Right cardiac atrium (tissue), 5 donors: ENCODE results near the gene TSPAN14. TPM values are rescaled to one million over a fixed set of nuclear protein-coding genes. Genes with fewer than 3 reads are reported as not detected.
A peak's percentile ranks its signal among the peaks of the same experiment; 100 is the strongest.

ENCODE experiments used
- ATAC-seq, 2 donors: fragments of 200-7000 bp; cut with Tn5 transposase; one replicate each; pipeline versions ENCODE4 v1.8.0 to v1.9.1; 2020; ENCODE audit warnings: moderate library complexity in 2 of 2, mild to moderate bottlenecking in 1 of 2
- DNase-seq, 3 donors: peaks; one replicate each; pipeline ENCODE4 v3.0.0-alpha.2; 2020
- H3K27ac ChIP-seq: one replicate; pipeline ENCODE4 v1.5.1; 2013; ENCODE audit warnings: mild to moderate bottlenecking, low read length, control low read depth, moderate library complexity
- H3K27me3 ChIP-seq: one replicate; pipeline ENCODE4 v1.6.1; 2013; ENCODE audit not compliant: control insufficient read depth, insufficient read depth
- H3K4me1 ChIP-seq: one replicate; pipeline ENCODE4 v1.6.1; 2013; ENCODE audit warnings: low read length; ENCODE audit not compliant: control insufficient read depth, insufficient read depth
- H3K4me3 ChIP-seq: one replicate; pipeline ENCODE4 v1.5.1; 2013; ENCODE audit warnings: low read length, control low read depth
- H3K9me3 ChIP-seq: one replicate; pipeline ENCODE4 v1.6.1; 2013; ENCODE audit warnings: low read length; ENCODE audit not compliant: control insufficient read depth
- WGBS: extraction: QIAGEN DNeasy Blood & Tissue Kit; methylation state at CpG from one replicate; pipeline ENCODE4 v1.1.7; 2013; 5-methylcytosine and 5-hydroxymethylcytosine counted together
- intact Hi-C, 4 donors: fragments of 100-400 bp; cut with DNase I; formaldehyde crosslinking; loops; one replicate each; pipeline versions ENCODE4 v1.11.0 to v1.14.0; 2022 to 2023
- polyA plus RNA-seq: library from polyadenylated mRNA; stranded (reverse); fragments of 200-250 nt; gene quantifications from one replicate; pipeline ENCODE4 v1.2.3, GENCODE V29; 2013
- total RNA-seq, 4 donors: library from RNA; stranded (reverse); fragmentation: NEBNext Ultra II Directional; extraction: Animal tissue kit (Norgen Biotek cat#: 25700); gene quantifications; one replicate each; pipeline ENCODE4 v1.2.1, GENCODE V29; 2021
- donor health status: healthy with polysubstance abuse.
- donor health status: DM: no; HTN: yes; CAD: no.
- donor health status: DM: no; HTN: no; CAD: no.
- donor health status: DM: no; HTN: yes; CAD: no; lungs with severe emphysema.
- donor health status: DM: yes; HTN: yes; CAD: no.

TSPAN14 gene
- total and polyA plus RNA-seq, 5 donors, result 24.4 to 44.1 (median 29.1) TPM

DNA sequence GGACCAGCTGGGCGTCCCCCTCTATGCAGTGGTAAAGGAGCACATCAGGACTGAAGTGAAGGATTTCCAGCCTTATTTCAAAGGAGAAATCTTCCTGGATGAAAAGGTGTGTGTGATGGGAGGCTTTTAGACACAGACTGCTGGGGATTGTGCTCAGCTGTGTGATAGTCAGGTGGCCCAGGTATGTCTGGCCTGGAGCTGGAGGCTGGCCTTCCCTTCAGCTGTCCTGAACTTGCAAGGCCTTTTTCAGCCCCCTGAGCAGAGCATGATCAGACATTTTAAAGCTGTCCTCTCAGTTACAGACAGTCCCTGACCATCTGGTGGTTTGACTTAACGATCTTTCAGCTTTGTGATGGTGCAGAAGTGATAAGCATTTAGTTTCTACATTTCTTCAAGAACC lies 28.2 kb upstream of the TSPAN14 start:
- H3K27ac ChIP-seq, result no peak overlapping the region
- ATAC-seq (no peak), DNase-seq (no peak)
- no peaks in the 10 kb centered on the region for H3K9me3 ChIP-seq
- 89% methylated on average over 2 of the region's 2 CpGs for WGBS
- H3K4me3 ChIP-seq, result no peak overlapping the region
- no peaks in the 10 kb centered on the region for H3K27me3 ChIP-seq
- intact Hi-C loops, result no loop called here
- no peaks in the 10 kb centered on the region for H3K4me1 ChIP-seq

DNA sequence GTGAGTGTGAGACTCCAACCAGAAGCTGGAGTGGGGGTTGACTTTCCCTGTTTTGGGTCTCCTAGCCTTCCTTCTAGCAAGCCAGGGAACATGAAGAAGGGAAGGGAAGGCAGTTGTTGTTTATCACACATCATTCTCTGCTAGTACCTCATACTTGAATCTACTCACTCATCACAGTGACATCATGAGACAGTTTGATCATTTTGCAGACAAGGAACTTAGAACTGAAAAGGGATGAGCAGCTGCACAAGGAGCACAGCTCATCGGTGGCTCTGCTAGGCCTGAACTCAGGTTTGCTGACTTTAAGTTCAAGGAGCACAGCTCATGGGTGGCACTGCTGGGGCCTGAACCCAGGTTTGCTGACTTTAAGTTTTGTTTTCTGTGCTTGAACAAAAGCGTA lies 26.6 kb upstream of the TSPAN14 start:
- ATAC-seq, result no peak
- DNase-seq, result no peak
- no peak overlapping the region for H3K4me3 ChIP-seq
- intact Hi-C loops, result no loop called here
- no peaks in the 10 kb centered on the region for H3K4me1 ChIP-seq
- WGBS, result 96% methylated on average over 2 of the region's 2 CpGs
- no peaks in the 10 kb centered on the region for H3K9me3 ChIP-seq
- no peaks in the 10 kb centered on the region for H3K27me3 ChIP-seq
- H3K27ac ChIP-seq, result no peak overlapping the region

DNA sequence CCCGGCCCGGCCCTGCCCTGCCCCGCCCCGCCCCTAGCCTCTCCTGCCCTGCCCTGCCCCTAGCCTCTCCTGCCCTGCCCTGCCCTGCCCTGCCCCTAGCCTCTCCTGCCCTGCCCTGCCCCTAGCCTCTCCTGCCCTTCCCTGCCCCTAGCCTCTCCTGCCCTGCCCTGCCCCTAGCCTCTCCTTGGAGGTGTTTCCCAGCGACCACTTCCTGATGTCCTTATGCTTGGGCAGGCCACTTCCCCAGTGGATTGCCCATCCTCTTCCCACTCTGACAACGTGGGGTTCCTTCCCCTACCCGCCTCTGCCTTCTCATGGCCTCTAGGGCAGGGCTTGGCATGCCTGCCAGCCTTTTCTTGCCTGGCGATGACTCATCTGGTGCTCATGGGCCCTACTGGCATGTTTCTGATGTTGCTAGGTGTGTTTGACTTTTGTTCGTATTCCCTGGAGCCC lies 24.6 kb upstream of the TSPAN14 start:
- H3K4me3 ChIP-seq, result no peak overlapping the region
- intact Hi-C loops, result no loop called here
- no peak overlapping the region for H3K27ac ChIP-seq
- 76% methylated on average over 9 of the region's 9 CpGs for WGBS
- no peaks in the 10 kb centered on the region for H3K9me3 ChIP-seq
- ATAC-seq, result peak; percentile 51 to 62
- peak in 1 of 3 donors; percentile 57 for DNase-seq
- no peaks in the 10 kb centered on the region for H3K4me1 ChIP-seq
- no peaks in the 10 kb centered on the region for H3K27me3 ChIP-seq

DNA sequence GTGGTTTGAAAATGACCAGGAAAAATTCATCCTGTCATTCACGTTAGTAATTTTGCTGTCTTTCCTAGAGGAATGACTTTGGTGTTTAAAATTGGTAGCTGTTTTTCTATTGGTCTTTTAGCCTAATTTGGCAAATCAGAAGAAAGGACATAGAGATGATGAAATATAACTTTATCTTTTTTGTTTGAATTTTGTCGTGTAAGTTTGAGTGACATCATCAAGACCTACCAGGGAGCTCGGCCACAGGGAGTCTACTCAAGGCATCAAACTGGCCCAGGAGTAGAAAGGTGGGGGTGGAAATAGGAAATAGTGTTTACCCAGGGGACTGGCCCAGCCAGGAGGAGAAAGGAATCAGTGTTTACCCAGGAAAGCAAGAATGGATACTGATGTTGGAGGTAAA lies 21.0 kb upstream of the TSPAN14 start:
- no peak for DNase-seq
- Histone ChIP-seq H3K4me3 (no peak overlapping the region), H3K27ac (no peak overlapping the region), H3K4me1 (no peaks in the 10 kb centered on the region), H3K27me3 (no peaks in the 10 kb centered on the region), H3K9me3 (no peaks in the 10 kb centered on the region)
- intact Hi-C loops, result no loop called here
- 78% methylated on average over 3 of the region's 3 CpGs for WGBS
- ATAC-seq, result no peak

DNA sequence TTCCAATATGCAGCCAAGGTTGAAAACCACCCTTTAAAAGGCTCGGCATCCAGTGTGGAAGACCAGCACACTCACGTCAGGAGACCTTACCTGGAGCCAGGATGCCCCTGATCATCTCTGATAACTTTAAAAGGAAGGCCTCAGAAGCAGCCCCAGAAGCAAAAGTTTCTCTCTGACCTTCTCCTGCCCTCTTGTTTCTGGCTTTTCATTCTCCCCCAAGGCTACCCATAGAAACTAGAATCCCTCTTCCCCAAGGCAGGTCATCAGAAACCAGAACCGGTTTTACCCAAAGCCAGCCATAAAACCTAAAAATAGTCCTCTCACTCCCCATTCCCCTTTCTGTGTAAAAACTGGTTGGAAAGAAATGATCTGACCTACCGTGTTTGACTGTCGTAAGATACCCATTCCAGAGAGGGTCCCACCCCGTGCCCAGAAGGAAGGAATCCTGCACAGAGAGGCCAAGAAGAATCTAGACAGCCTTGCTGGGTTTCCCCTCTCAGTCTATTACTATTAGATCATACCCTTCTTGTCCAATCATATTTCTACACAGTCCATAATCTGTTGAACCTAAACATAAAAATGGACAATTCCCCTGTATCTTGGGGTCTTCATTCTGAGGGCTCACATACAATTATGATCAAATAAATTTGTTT lies 17.5 kb upstream of the TSPAN14 start:
- Histone ChIP-seq H3K9me3 (no peaks in the 10 kb centered on the region), H3K4me3 (no peak overlapping the region), H3K4me1 (no peaks in the 10 kb centered on the region), H3K27me3 (no peaks in the 10 kb centered on the region), H3K27ac (no peak overlapping the region)
- DNase-seq (no peak), ATAC-seq (no peak)
- intact Hi-C loops, result no loop called here
- WGBS, result 65% methylated on average over 6 of the region's 6 CpGs

DNA sequence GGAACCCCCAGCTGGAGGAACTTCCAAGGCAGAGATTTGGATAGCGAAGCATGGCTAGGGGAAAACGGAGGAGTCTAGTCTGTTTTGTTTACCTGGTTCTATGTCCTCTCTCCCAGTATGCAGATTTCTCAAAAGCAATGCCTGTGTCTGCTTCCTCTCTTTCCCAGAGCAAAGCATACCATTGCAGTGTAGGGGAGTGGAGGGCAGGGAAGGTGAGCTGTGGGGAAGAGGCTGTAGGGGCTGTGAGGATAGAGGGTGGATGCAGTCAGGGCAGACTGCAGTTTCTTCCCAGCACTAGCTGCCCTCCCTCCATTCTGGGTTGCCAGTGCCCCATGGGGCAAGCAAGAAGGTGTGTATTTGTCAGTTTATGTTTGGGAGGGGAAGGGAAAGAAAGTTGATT lies 16.9 kb upstream of the TSPAN14 start:
- Histone ChIP-seq H3K9me3 (no peaks in the 10 kb centered on the region), H3K27ac (no peak overlapping the region), H3K27me3 (no peaks in the 10 kb centered on the region), H3K4me3 (no peak overlapping the region), H3K4me1 (no peaks in the 10 kb centered on the region)
- ATAC-seq, result no peak
- intact Hi-C loops, result no loop called here
- DNase-seq, result no peak
- 79% methylated on average over 2 of the region's 2 CpGs for WGBS

DNA sequence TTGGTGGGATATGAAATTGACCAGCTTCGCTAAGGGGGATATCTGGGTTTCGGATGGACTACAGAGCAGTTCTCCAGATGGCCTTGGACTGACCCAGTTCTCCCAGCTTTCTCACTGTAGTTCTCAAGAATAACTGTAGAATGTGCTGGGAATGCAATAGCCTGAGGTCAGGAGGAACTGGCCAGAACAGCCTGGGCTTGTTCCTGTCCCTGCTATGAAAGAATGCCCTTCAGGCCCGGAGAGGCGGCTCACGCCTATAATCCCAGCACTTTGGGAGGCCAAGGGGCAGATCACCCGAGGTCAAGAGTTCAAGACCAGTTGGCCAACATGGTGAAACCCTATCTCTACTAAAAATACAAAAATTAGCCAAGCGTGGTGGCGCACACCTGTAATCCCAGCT lies 12.3 kb upstream of the TSPAN14 start:
- DNase-seq, result no peak
- WGBS, result 90% methylated on average over 8 of the region's 8 CpGs
- Histone ChIP-seq H3K9me3 (no peaks in the 10 kb centered on the region), H3K27me3 (no peaks in the 10 kb centered on the region), H3K4me3 (no peak overlapping the region), H3K27ac (no peak overlapping the region), H3K4me1 (no peaks in the 10 kb centered on the region)
- intact Hi-C loops, result loop anchor here in 3 of 4 donors (10.0 kb wide), 3 partner anchors 57 to 483 kb away; no protein-coding TSS in a partner anchor
- no peak for ATAC-seq

DNA sequence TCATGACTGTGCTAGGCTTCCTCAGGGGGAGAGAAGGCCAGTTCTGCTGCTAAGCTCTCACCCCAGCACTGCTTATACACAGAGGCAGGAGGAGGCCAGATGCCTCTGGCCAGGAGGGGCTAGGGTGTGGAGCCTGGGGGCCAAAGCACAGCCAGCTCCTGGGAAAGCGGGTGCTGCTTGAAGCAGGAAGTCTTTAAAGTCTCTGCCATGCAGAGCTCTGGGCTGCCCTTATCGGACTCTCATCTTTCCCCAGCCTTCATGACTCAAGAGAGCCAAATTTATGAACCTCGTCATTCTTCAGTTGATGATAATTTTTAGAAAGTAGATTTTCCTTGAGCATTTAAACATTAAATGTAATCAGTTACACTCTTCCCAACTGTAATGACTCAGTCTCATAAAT lies 11.2 kb upstream of the TSPAN14 start:
- no peaks in the 10 kb centered on the region for H3K4me1 ChIP-seq
- ATAC-seq, result no peak
- no peak for DNase-seq
- no peak overlapping the region for H3K27ac ChIP-seq
- H3K27me3 ChIP-seq, result no peaks in the 10 kb centered on the region
- intact Hi-C loops, result loop anchor here in 3 of 4 donors (10.0 kb wide), 3 partner anchors 58 to 482 kb away; no protein-coding TSS in a partner anchor
- 78% methylated on average over 3 of the region's 3 CpGs for WGBS
- H3K9me3 ChIP-seq, result no peaks in the 10 kb centered on the region
- H3K4me3 ChIP-seq, result no peak overlapping the region

DNA sequence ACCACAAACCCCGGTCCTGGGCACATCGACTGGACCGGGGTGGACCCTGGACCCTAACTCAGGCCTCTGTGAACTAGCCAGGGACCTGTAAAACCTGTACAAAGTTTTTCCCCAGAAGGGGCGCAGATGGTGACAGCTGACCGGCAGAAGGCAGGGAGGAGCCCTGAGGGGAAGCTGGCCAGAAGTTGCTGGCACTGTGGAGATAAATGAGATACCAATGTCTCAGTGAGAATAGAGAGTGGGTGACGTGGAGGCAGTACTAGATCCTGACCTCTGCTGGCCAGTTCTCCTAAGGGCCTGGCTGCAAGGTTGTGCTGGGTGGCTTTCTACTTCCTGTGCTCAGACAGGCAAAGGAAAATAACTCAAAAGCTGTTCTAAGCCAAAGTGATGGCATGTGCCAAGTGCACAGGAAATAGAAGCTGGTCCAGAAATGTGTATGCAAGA lies 10.6 kb upstream of the TSPAN14 start:
- DNase-seq (peak in 2 of 3 donors; percentile 14 to 54), ATAC-seq (peak; percentile 70 to 81)
- H3K4me3 ChIP-seq, result no peak overlapping the region
- no peaks in the 10 kb centered on the region for H3K9me3 ChIP-seq
- H3K4me1 ChIP-seq, result no peaks in the 10 kb centered on the region
- intact Hi-C loops, result loop anchor here in 3 of 4 donors (10.0 kb wide), 3 partner anchors 59 to 481 kb away; no protein-coding TSS in a partner anchor
- no peaks in the 10 kb centered on the region for H3K27me3 ChIP-seq
- no peak overlapping the region for H3K27ac ChIP-seq
- 68% methylated on average over 6 of the region's 6 CpGs for WGBS

DNA sequence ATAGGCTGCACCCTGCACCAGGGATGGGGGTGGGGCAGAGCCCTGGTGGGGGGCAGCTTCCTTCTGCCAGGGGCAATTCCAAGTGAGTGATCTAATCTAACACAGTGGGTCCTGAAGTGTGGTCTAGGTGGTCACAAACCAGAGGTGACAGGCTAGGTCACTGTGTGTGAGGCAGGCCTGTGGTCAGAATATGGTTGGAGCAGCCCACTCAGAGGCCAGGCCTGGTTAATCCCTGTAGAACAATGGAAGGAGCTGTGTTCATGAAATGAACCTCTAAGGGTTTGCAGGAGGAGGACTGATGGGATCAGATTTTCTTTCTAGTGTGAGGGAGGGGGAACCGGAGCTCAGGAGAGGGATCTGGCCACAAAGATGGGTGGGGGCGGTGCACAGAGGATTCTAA lies 10.0 kb upstream of the TSPAN14 start:
- DNase-seq, result no peak
- Histone ChIP-seq H3K27me3 (no peaks in the 10 kb centered on the region), H3K4me1 (no peaks in the 10 kb centered on the region), H3K4me3 (no peak overlapping the region), H3K27ac (no peak overlapping the region), H3K9me3 (no peaks in the 10 kb centered on the region)
- WGBS, result 58% methylated on average over 2 of the region's 2 CpGs
- intact Hi-C loops, result loop anchor here in 3 of 4 donors (2.0 to 10.0 kb wide), 4 partner anchors 59 to 481 kb away; no protein-coding TSS in a partner anchor
- ATAC-seq, result peak in 1 of 2 donors; percentile 9

DNA sequence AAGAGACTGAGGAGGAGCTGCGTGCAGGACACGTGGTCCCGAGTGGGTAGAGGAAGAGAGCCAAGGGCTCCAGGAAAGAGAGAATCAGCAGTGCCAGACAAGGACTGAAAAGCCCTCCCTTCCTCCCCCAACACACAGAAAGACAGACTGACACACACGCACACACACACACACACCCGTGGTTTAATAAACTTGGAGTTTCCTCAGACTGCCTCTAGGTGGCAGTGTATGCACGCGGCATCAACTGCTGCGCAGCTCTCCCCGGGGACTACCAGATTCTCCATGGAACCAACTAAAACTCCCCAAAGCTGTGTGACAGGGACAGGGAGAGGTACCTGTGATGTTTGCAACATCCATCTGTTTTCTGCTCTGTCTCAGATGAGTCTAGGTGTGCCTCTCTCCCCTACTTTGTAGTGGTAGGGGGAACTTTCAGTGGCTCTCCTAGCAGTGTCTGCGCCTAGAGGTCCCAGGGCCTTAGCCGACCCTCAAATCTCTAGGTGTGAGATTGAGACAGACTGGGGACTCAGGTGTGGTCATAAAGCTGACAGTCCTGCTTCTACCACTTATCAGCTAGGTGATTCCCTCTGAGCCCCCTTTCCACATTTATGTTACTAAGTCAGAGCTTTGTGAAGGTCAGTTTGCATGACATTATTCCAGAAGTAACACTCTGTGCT lies 9.3 kb upstream of the TSPAN14 start:
- WGBS, result 21% methylated on average over 11 of the region's 11 CpGs
- Histone ChIP-seq H3K27me3 (no peaks in the 10 kb centered on the region), H3K27ac (no peak overlapping the region), H3K9me3 (no peaks in the 10 kb centered on the region), H3K4me1 (no peaks in the 10 kb centered on the region), H3K4me3 (no peak overlapping the region)
- DNase-seq (peak; percentile 71 to 83 (median 82)), ATAC-seq (peak; percentile 86 to 93)
- intact Hi-C loops, result loop anchor here (2.0 to 10.0 kb wide), 5 partner anchors 58 to 480 kb away; no protein-coding TSS in a partner anchor
